IMR-90 (cell line): ENCODE measurements around the gene PALMD. TPM values are rescaled to one million over a fixed set of nuclear protein-coding genes. Genes with fewer than 3 reads are reported as not detected.

ENCODE experiments used
- ATAC-seq: fragments of 200-7000 bp; cut with Tn5 transposase; 2 replicates; pipeline ENCODE4 v1.9.1; 2020; ENCODE audit warnings: low read depth, mild to moderate bottlenecking, moderate library complexity
- BruUV-seq: library from RNA; stranded (reverse); fragments of 400-500 nt; replicated peaks from 2 replicates; lab custom pipeline; 2021; lab: Mats Ljungman, UMichigan
- CTCF ChIA-PET: fragments of 300-600 bp; formaldehyde crosslinking; extraction: SDS; loops from one replicate; lab custom pipeline; 2021; ENCODE audit warnings: antibody characterized with exemption; lab: Yijun Ruan, JAX
- POLR2A ChIA-PET: fragments of 300-600 bp; sonication (Branson Sonifier 250); formaldehyde crosslinking; loops from one replicate; lab custom pipeline; 2022; ENCODE audit warnings: antibody characterized with exemption; ENCODE audit not compliant: unreplicated experiment; lab: Charles Lee
- DNase-seq: peaks from one replicate; pipeline ENCODE4 v3.0.0; 2013
- H2AFZ ChIP-seq: replicated peaks from 2 replicates; pipeline ENCODE3; 2013; ENCODE audit warnings: low read length, mild to moderate bottlenecking; ENCODE audit not compliant: poor library complexity
- H2AK5ac ChIP-seq: 2 replicates; pipeline ENCODE4 v1.6.1; 2013; ENCODE audit warnings: low read depth, low read length, inconsistent platforms
- H2AK9ac ChIP-seq: replicated peaks from 2 replicates; pipeline ENCODE3; 2013; ENCODE audit warnings: mild to moderate bottlenecking, low read depth, low read length, moderate library complexity; ENCODE audit not compliant: poor library complexity
- H2BK120ac ChIP-seq: 2 replicates; pipeline ENCODE4 v1.6.1; 2013; ENCODE audit warnings: low read depth, low read length, inconsistent platforms
- H2BK15ac ChIP-seq: 3 replicates; pipeline ENCODE4 v1.6.1; 2013; ENCODE audit warnings: low read depth, low read length, inconsistent platforms
- H2BK20ac ChIP-seq: 2 replicates; pipeline ENCODE4 v1.6.1; 2013; ENCODE audit warnings: low read depth, mild to moderate bottlenecking, inconsistent platforms, low read length, moderate library complexity
- H2BK5ac ChIP-seq: 2 replicates; pipeline ENCODE4 v1.6.1; 2013; ENCODE audit warnings: mild to moderate bottlenecking, low read depth, low read length, inconsistent platforms; ENCODE audit not compliant: poor library complexity, severe bottlenecking
- H3K14ac ChIP-seq: replicated peaks from 2 replicates; pipeline ENCODE4 v1.6.1; 2013; ENCODE audit warnings: low read depth, low read length, inconsistent platforms
- H3K18ac ChIP-seq: 2 replicates; pipeline ENCODE4 v1.6.1; 2013; ENCODE audit warnings: low read depth, low read length, control low read depth
- H3K23ac ChIP-seq: 2 replicates; pipeline ENCODE4 v1.6.1; 2013; ENCODE audit warnings: low read depth, low read length, inconsistent platforms
- H3K27ac ChIP-seq: 2 replicates; pipeline ENCODE4 v1.5.1; 2013; ENCODE audit warnings: mild to moderate bottlenecking, control low read depth, low read length; ENCODE audit not compliant: insufficient read depth
- H3K27me3 ChIP-seq: 2 replicates; pipeline ENCODE4 v1.6.1; 2013; ENCODE audit warnings: low read length; ENCODE audit not compliant: control insufficient read depth, insufficient read depth
- H3K36me3 ChIP-seq: 2 replicates; pipeline ENCODE4 v1.6.1; 2013; ENCODE audit warnings: low read length, mixed read lengths; ENCODE audit not compliant: control insufficient read depth, insufficient read depth
- H3K4ac ChIP-seq: 2 replicates; pipeline ENCODE4 v1.6.1; 2013; ENCODE audit warnings: low read depth, low read length, inconsistent platforms
- H3K4me1 ChIP-seq: 2 replicates; pipeline ENCODE4 v1.6.1; 2013; ENCODE audit warnings: low read length, mixed read lengths; ENCODE audit not compliant: control insufficient read depth, insufficient read depth
- H3K4me2 ChIP-seq: 2 replicates; pipeline ENCODE4 v1.6.1; 2013; ENCODE audit warnings: low read depth, mild to moderate bottlenecking, control low read depth, low read length, moderate library complexity
- H3K4me3 ChIP-seq: 2 replicates; pipeline ENCODE4 v1.5.1; 2013; ENCODE audit warnings: low read depth, mild to moderate bottlenecking, control low read depth, low read length, moderate library complexity; ENCODE audit not compliant: insufficient read depth
- H3K56ac ChIP-seq: 2 replicates; pipeline ENCODE4 v1.6.1; 2013; ENCODE audit warnings: low read length, inconsistent platforms; ENCODE audit not compliant: insufficient read depth; ENCODE audit errors: extremely low read depth
- H3K79me1 ChIP-seq, 2 experiments: 2 replicates each; pipeline ENCODE4 v1.6.1; 2013; ENCODE audit warnings: low read length in 2 of 2, inconsistent platforms in 1 of 2, low read depth in 1 of 2
- H3K9ac ChIP-seq: 2 replicates; pipeline ENCODE4 v1.6.1; 2013; ENCODE audit warnings: low read depth, low read length, control low read depth
- H3K9me1 ChIP-seq: 2 replicates; pipeline ENCODE4 v1.6.1; 2013; ENCODE audit warnings: low read length, inconsistent platforms; ENCODE audit not compliant: insufficient read depth
- H3K9me3 ChIP-seq: 2 replicates; pipeline ENCODE4 v1.6.1; 2013; ENCODE audit warnings: low read length; ENCODE audit not compliant: control insufficient read depth, insufficient read depth
- H4K20me1 ChIP-seq: 2 replicates; pipeline ENCODE4 v1.6.1; 2013; ENCODE audit warnings: low read length, inconsistent platforms; ENCODE audit not compliant: insufficient read depth
- H4K5ac ChIP-seq: 2 replicates; pipeline ENCODE4 v1.6.1; 2013; ENCODE audit warnings: mild to moderate bottlenecking, low read depth, low read length, control low read depth
- H4K8ac ChIP-seq, 2 experiments: 2 replicates each; pipeline ENCODE4 v1.6.1; 2013; ENCODE audit warnings: low read depth in 2 of 2, low read length in 2 of 2, control low read depth in 1 of 2, inconsistent platforms in 1 of 2
- H4K91ac ChIP-seq: 2 replicates; pipeline ENCODE4 v1.6.1; 2013; ENCODE audit warnings: low read depth, low read length, inconsistent platforms; ENCODE audit not compliant: insufficient read depth
- BHLHE40 ChIP-seq: fragments of 150-350 bp; IDR thresholded peaks from 2 replicates; pipeline ENCODE4 v1.6.1; 2016; ENCODE audit warnings: mild to moderate bottlenecking, low read depth, low read length
- CHD1 ChIP-seq: IDR thresholded peaks from 2 replicates; pipeline ENCODE4 v1.6.1; 2012; ENCODE audit warnings: low read depth, low read length, improper control_type of control experiment
- FOS ChIP-seq: fragments of 150-350 bp; IDR thresholded peaks from 2 replicates; pipeline ENCODE4 v1.6.1; 2016; ENCODE audit warnings: low read depth, low read length
- MXI1 ChIP-seq: IDR thresholded peaks from 2 replicates; pipeline ENCODE4 v1.6.1; 2012; ENCODE audit warnings: low read depth, mild to moderate bottlenecking, low read length, moderate library complexity, borderline replicate concordance
- POLR2A ChIP-seq: IDR thresholded peaks from 2 replicates; pipeline ENCODE4 v1.6.1; 2012; ENCODE audit warnings: mild to moderate bottlenecking, low read depth, low read length
- RCOR1 ChIP-seq: IDR thresholded peaks from 2 replicates; pipeline ENCODE4 v1.6.1; 2012; ENCODE audit warnings: mild to moderate bottlenecking, low read length, improper control_type of control experiment; ENCODE audit not compliant: insufficient replicate concordance
- RFX5 ChIP-seq: IDR thresholded peaks from 2 replicates; pipeline ENCODE4 v1.8.0; 2012; ENCODE audit warnings: low read depth, mild to moderate bottlenecking, low read length, moderate library complexity
- SMC3 ChIP-seq: fragments of 150-350 bp; IDR thresholded peaks from 2 replicates; pipeline ENCODE4 v1.6.1; 2016; ENCODE audit warnings: low read depth, mild to moderate bottlenecking, antibody characterized with exemption, low read length, moderate library complexity
- WGBS, 2 experiments: methylation state at CpG; one replicate each; pipeline versions ENCODE4 v1.1.5 to v1.1.7; 2013; ENCODE audit warnings: missing lambda C conversion rate in 2 of 2; ENCODE audit not compliant: insufficient read length in 1 of 2; ENCODE audit errors: extremely low coverage in 2 of 2; 5-methylcytosine and 5-hydroxymethylcytosine counted together
- dilution Hi-C: fragments of 300-500 bp; cut with HindIII; formaldehyde crosslinking; loops from one replicate; pipeline ENCODE4 v1.14.3; 2018; ENCODE audit warnings: low sequenced_read_pairs; ENCODE audit not compliant: unreplicated experiment
- in situ Hi-C: fragments of 300-500 bp; cut with MboI; formaldehyde crosslinking; loops from 3 replicates; pipeline ENCODE4 v1.14.3; 2019; ENCODE audit warnings: low sequenced_read_pairs, inconsistent platforms, mixed read lengths
- intact Hi-C: fragments of 100-400 bp; cut with micrococcal nuclease; formaldehyde crosslinking; loops from 2 replicates; pipeline ENCODE4 v1.10.0; 2022
- polyA plus RNA-seq, 3 experiments: library from polyadenylated mRNA; depleted of rRNA; stranded (reverse); fragments of >200 nt; gene quantifications; 2 replicates each; pipeline ENCODE4 v1.2.3, GENCODE V29; 2012; ENCODE audit warnings: low replicate concordance in 1 of 3
- total RNA-seq: library from RNA; depleted of rRNA; stranded (reverse); fragments of >200 nt; gene quantifications from 2 replicates; pipeline ENCODE4 v1.2.3, GENCODE V29; 2012
- TF ChIP-seq, protein P1 (sequence below): fragments of 150-350 bp; IDR thresholded peaks from 2 replicates; pipeline ENCODE4 v1.6.1; 2016; ENCODE audit warnings: low read depth, mild to moderate bottlenecking, low read length, moderate library complexity, borderline replicate concordance

Gene PALMD
- total and polyA plus RNA-seq, 2 of the 4 experiments (the other 2 are of a cell fraction) = 0.51 to 0.72 TPM

DNA sequence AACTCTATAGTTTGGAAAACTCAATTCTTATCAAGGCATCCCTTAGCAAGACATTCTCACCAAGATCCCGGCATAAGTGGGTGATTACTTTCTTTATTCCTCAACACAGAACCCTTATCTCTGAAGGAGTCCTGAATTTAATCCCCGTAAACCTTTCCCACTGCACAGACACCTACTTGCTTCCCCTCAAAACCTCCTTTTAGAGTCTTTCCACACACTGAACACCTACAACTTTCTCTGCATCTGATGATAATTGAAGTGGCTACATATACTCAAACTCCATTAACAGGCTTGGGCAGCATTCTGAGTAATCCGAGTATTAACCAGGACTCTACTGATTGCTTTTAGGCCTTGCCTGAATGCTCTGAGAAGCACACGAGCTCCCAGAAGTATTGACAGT, 23.5 kb downstream of the PALMD start:
- no peak overlapping the region for H3K4ac ChIP-seq
- no peak overlapping the region for H3K9ac ChIP-seq
- ChIA-PET CTCF (no interaction called here), POLR2A (no interaction called here)
- no peak overlapping the region for H3K18ac ChIP-seq
- H2AFZ ChIP-seq = no peak overlapping the region
- WGBS, 2 experiments = no CpG with 5 or more reads among the region's 4 CpGs
- H4K20me1 ChIP-seq = no peaks in the 10 kb centered on the region
- no peaks in the 10 kb centered on the region for H3K79me1 ChIP-seq
- peaks cover 4% of the 10 kb centered on the region for H3K4me1 ChIP-seq
- H2AK9ac ChIP-seq = no peak overlapping the region
- H4K5ac ChIP-seq = no peak overlapping the region
- dilution Hi-C loops (no loop called here), in situ Hi-C loops (no loop called here), intact Hi-C loops (no loop called here)
- H3K4me3 ChIP-seq = no peak overlapping the region
- no peak overlapping the region for H2BK120ac ChIP-seq
- H3K9me3 ChIP-seq = no peaks in the 10 kb centered on the region
- DNase-seq (no peak), ATAC-seq (no peak)
- no peaks in the 10 kb centered on the region for H3K27me3 ChIP-seq
- no peak overlapping the region for H3K4me2 ChIP-seq
- H2AK5ac ChIP-seq = no peak overlapping the region
- no peak overlapping the region for H3K56ac ChIP-seq
- no peak overlapping the region for H3K14ac ChIP-seq
- no TSS peak for BruUV-seq
- H2BK5ac ChIP-seq = no peak overlapping the region
- H3K36me3 ChIP-seq = no peaks in the 10 kb centered on the region
- H4K8ac ChIP-seq = no peak overlapping the region
- no peak overlapping the region for H2BK20ac ChIP-seq
- H4K91ac ChIP-seq = no peak overlapping the region
- TF ChIP-seq SMC3 (no peak), MXI1 (no peak), BHLHE40 (no peak), RFX5 (no peak), CHD1 (no peak), POLR2A (no peak), FOS (no peak), RCOR1 (no peak)
- TF ChIP-seq, protein P1, sequence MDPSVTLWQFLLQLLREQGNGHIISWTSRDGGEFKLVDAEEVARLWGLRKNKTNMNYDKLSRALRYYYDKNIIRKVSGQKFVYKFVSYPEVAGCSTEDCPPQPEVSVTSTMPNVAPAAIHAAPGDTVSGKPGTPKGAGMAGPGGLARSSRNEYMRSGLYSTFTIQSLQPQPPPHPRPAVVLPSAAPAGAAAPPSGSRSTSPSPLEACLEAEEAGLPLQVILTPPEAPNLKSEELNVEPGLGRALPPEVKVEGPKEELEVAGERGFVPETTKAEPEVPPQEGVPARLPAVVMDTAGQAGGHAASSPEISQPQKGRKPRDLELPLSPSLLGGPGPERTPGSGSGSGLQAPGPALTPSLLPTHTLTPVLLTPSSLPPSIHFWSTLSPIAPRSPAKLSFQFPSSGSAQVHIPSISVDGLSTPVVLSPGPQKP = no peak
- H3K27ac ChIP-seq = no peak overlapping the region
- no peaks in the 10 kb centered on the region for H3K9me1 ChIP-seq
- no peak overlapping the region for H2BK15ac ChIP-seq
- H3K23ac ChIP-seq = no peak overlapping the region; the same call in 1 of the 2 replicates
